Thyroid gland (tissue), 4 donors: Measurements from ENCODE around the gene MUC22.

ENCODE experiments used
- POLR2A ChIP-seq, 2 donors: fragments of 450-650 bp; IDR thresholded peaks; one replicate each; pipeline ENCODE4 v1.6.1; 2017; ENCODE audit warnings: antibody characterized with exemption in 2 of 2, mild to moderate bottlenecking in 2 of 2, moderate library complexity in 1 of 2
- TF ChIP-seq, protein P1 (sequence below), 6 experiments: fragments of 200-600 bp in 3 of 6; fragments of 450-650 bp in 3 of 6; sonication (generic) in 3 of 6; IDR thresholded peaks; one replicate each; pipeline ENCODE4 v1.5.1; 2016 to 2019; ENCODE audit warnings: antibody characterized with exemption in 6 of 6, mild to moderate bottlenecking in 2 of 6, inconsistent platforms in 1 of 6, moderate library complexity in 1 of 6

DNA sequence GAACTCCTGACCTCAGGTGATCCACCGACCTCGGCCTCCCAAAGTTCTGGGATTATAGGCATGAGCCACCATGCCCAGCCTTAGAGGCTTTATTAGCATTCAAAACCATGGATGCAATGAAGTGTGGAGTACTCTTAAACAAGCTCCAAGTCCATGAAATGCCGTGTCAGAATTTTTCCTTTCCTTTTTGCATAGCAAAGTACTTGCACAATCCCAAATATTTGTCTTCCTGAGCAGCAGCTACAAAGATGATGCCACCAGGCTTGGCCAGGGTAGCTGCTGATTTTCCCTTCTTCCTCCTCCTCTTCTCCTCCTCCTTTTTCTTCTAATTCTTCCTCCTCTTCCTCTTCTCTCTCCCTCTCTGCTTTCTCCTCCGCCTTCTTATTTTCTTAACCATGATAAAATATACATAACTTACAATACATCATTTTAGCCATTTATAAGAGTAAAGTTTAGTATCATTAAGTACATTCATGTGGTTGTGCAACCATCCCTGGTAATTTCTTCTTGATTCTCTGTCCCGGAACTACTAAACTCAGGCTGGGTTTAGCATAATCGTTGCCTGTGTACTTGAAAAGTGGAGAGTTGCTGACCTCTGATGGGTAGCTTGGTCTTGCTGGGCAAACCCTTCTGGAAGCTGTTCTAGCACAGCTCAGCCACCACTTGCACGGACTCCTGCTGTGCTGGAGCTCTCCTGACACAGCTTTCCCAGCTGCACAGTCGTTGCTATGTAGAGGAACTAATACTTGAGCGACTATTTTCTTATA lies 49.2 kb upstream of the MUC22 start:
- TF ChIP-seq, protein P1, sequence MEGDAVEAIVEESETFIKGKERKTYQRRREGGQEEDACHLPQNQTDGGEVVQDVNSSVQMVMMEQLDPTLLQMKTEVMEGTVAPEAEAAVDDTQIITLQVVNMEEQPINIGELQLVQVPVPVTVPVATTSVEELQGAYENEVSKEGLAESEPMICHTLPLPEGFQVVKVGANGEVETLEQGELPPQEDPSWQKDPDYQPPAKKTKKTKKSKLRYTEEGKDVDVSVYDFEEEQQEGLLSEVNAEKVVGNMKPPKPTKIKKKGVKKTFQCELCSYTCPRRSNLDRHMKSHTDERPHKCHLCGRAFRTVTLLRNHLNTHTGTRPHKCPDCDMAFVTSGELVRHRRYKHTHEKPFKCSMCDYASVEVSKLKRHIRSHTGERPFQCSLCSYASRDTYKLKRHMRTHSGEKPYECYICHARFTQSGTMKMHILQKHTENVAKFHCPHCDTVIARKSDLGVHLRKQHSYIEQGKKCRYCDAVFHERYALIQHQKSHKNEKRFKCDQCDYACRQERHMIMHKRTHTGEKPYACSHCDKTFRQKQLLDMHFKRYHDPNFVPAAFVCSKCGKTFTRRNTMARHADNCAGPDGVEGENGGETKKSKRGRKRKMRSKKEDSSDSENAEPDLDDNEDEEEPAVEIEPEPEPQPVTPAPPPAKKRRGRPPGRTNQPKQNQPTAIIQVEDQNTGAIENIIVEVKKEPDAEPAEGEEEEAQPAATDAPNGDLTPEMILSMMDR (IDR thresholded peaks at IDR 0.05): no peak
- no peak for TF ChIP-seq POLR2A (IDR thresholded peaks at IDR 0.05)
